K562 (cell line): ENCODE data around the gene C1orf21. TPM values are rescaled to one million over a fixed set of nuclear protein-coding genes. Genes with fewer than 3 reads are reported as not detected.

Experiments used
- ATAC-seq: fragments of 200-7000 bp; cut with Tn5 transposase; 3 replicates; pipeline ENCODE4 v1.9.1; 2020; ENCODE audit warnings: moderate library complexity
- BruUV-seq: library from RNA; stranded (reverse); fragments of 400-500 nt; replicated peaks from 2 replicates; lab custom pipeline; 2021; lab: Mats Ljungman, UMichigan
- CTCF ChIA-PET: fragments of 300-600 bp; formaldehyde crosslinking; extraction: SDS; loops from one replicate; lab custom pipeline; 2021; ENCODE audit warnings: low intra/inter-chr PET ratio; lab: Yijun Ruan, JAX
- POLR2A ChIA-PET: fragments of 300-600, 350-650 bp; sonication (Branson Sonifier 250); formaldehyde crosslinking; extraction: SDS; loops from one replicate; lab custom pipeline; 2021; ENCODE audit warnings: antibody characterized with exemption, inconsistent platforms; lab: Yijun Ruan, JAX
- DNase-seq, 4 experiments: peaks; one replicate each; pipeline versions ENCODE4 v3.0.0 to v3.0.0-alpha.2; 2011 to 2018; ENCODE audit warnings: low spot score in 3 of 4, mixed read lengths in 3 of 4; ENCODE audit errors: extremely low read depth in 1 of 4
- FAIRE-seq: peaks from 2 replicates; lab custom pipeline; 2011; peaks lifted over from hg19 to GRCh38; lab: Jason Lieb, UNC
- H2AFZ ChIP-seq: 2 replicates; pipeline ENCODE4 v1.6.0; 2011; ENCODE audit warnings: low read depth, low read length, control low read depth, inconsistent platforms
- H3K27ac ChIP-seq: fragments of 200-600 bp; 3 replicates; pipeline ENCODE4 v1.8.0; 2011; ENCODE audit warnings: low read depth, mild to moderate bottlenecking, control low read depth, inconsistent platforms, low read length, moderate library complexity, mixed read lengths; ENCODE audit errors: extremely low read depth
- H3K27me3 ChIP-seq, 2 experiments: fragments of 300-600 bp in 1 of 2; 2 replicates in 1 of 2; 3 replicates in 1 of 2; pipeline versions ENCODE4 v1.6.0 to v1.8.0; 2011; ENCODE audit warnings: inconsistent platforms in 2 of 2, low read length in 2 of 2, mild to moderate bottlenecking in 1 of 2, mixed read lengths in 1 of 2, moderate library complexity in 1 of 2; ENCODE audit not compliant: control insufficient read depth in 2 of 2, insufficient read depth in 2 of 2
- H3K36me3 ChIP-seq: fragments of 300-600 bp; 3 replicates; pipeline ENCODE4 v1.8.0; 2011; ENCODE audit warnings: mild to moderate bottlenecking, low read length, inconsistent platforms; ENCODE audit not compliant: control insufficient read depth, insufficient read depth
- H3K4me1 ChIP-seq, 2 experiments: fragments of 200-600 bp in 1 of 2; replicated peaks in 1 of 2; 2 replicates in 1 of 2; 3 replicates in 1 of 2; pipeline versions ENCODE4 v1.5.1 to v1.8.0; 2011; ENCODE audit warnings: inconsistent platforms in 2 of 2, low read length in 2 of 2, mild to moderate bottlenecking in 1 of 2, mixed read lengths in 1 of 2, moderate library complexity in 1 of 2; ENCODE audit not compliant: control insufficient read depth in 2 of 2, insufficient read depth in 2 of 2
- H3K4me2 ChIP-seq: 2 replicates; pipeline ENCODE4 v1.6.1; 2011; ENCODE audit warnings: low read length, control low read depth, inconsistent platforms, mixed read lengths; ENCODE audit not compliant: insufficient read depth
- H3K4me3 ChIP-seq: fragments of 200-600 bp; sonication (generic), shearing (Covaris generic); 2 replicates; pipeline ENCODE4 v1.5.1; 2016; ENCODE audit warnings: control low read depth, inconsistent platforms
- H3K79me2 ChIP-seq: fragments of 200-600 bp; 3 replicates; pipeline ENCODE4 v1.8.0; 2011; ENCODE audit warnings: low read length, inconsistent platforms; ENCODE audit not compliant: control insufficient read depth, insufficient read depth
- H3K9ac ChIP-seq, 2 experiments: 2 replicates each; pipeline versions ENCODE4 v1.6.0 to v1.6.1; 2011; ENCODE audit warnings: low read depth in 2 of 2, low read length in 2 of 2, control low read depth in 1 of 2, inconsistent platforms in 1 of 2, mild to moderate bottlenecking in 1 of 2, mixed read lengths in 1 of 2; ENCODE audit not compliant: insufficient read depth in 1 of 2
- H3K9me1 ChIP-seq: one replicate; pipeline ENCODE4 v1.6.0; 2011; ENCODE audit warnings: inconsistent platforms, mild to moderate bottlenecking, low read length, moderate library complexity; ENCODE audit not compliant: control insufficient read depth, insufficient read depth
- H3K9me3 ChIP-seq: replicated peaks from 2 replicates; pipeline ENCODE4 v1.5.1; 2011; ENCODE audit warnings: low read depth, low read length, inconsistent platforms; ENCODE audit not compliant: control insufficient read depth, insufficient read depth
- H4K20me1 ChIP-seq: replicated peaks from 2 replicates; pipeline ENCODE4 v1.6.1; 2011; ENCODE audit warnings: low read length, inconsistent platforms, mixed read lengths; ENCODE audit not compliant: control insufficient read depth, insufficient read depth
- CTBP1 ChIP-seq: fragments of 450-650 bp; IDR thresholded peaks from 2 replicates; pipeline ENCODE4 v1.6.1; 2016; ENCODE audit warnings: borderline replicate concordance
- DIDO1 ChIP-seq: fragments of 450-650 bp; IDR thresholded peaks from 2 replicates; pipeline ENCODE4 v1.6.1; 2016; ENCODE audit warnings: low read depth, missing biosample characterization, missing genetic modification characterization
- GATAD2A ChIP-seq: fragments of 450-650 bp; IDR thresholded peaks from 2 replicates; pipeline ENCODE4 v1.6.1; 2017
- HNRNPK ChIP-seq: fragments of 200-400 bp; formaldehyde crosslinking; IDR thresholded peaks from one replicate; pipeline ENCODE4 v1.6.1; 2018; ENCODE audit warnings: mild to moderate bottlenecking, low read depth, low read length; ENCODE audit not compliant: poor library complexity, severe bottlenecking
- HOXB6 ChIP-seq: fragments of 250-450 bp; sonication (Bioruptor Pico); IDR thresholded peaks from 2 replicates; pipeline ENCODE4 v1.5.1; 2022; ENCODE audit warnings: mild to moderate bottlenecking, borderline replicate concordance
- PCBP2 ChIP-seq: fragments of 200-400 bp; formaldehyde crosslinking; IDR thresholded peaks from 2 replicates; pipeline ENCODE4 v1.6.1; 2018; ENCODE audit warnings: low read length, low read depth, mild to moderate bottlenecking, moderate library complexity; ENCODE audit not compliant: poor library complexity, severe bottlenecking
- TRIM24 ChIP-seq, 2 experiments: fragments of 450-650 bp; IDR thresholded peaks; 2 replicates each; pipeline ENCODE4 v1.6.1; 2016
- ZNF644 ChIP-seq: fragments of 200-800 bp; sonication (Bioruptor generic); IDR thresholded peaks from 2 replicates; pipeline ENCODE4 v1.6.1; 2016; ENCODE audit warnings: low read depth, missing genetic modification characterization, missing compliant biosample characterization
- ZNF778 ChIP-seq: fragments of 450-650 bp; formaldehyde crosslinking; IDR thresholded peaks from 2 replicates; pipeline ENCODE4 v1.4.0; 2020; ENCODE audit warnings: mild to moderate bottlenecking, moderate library complexity
- WGBS: fragments of 100-300 bp; shearing (Covaris generic); methylation state at CpG from one replicate; pipeline ENCODE4 v1.1.6; 2016; ENCODE audit warnings: low coverage, mixed read lengths; ENCODE audit not compliant: insufficient coverage; ENCODE audit errors: missing lambda C conversion rate; 5-methylcytosine and 5-hydroxymethylcytosine counted together
- in situ Hi-C: fragments of 300-500 bp; cut with MboI; formaldehyde crosslinking; loops from 4 replicates; pipeline ENCODE4 v1.15.0; 2018; ENCODE audit warnings: inconsistent platforms, mixed read lengths
- intact Hi-C: fragments of 100-400 bp; cut with micrococcal nuclease; formaldehyde crosslinking; loops from 2 replicates; pipeline ENCODE4 v1.14.2; 2022
- polyA plus RNA-seq, 8 experiments: library from polyadenylated mRNA; depleted of rRNA in 4 of 8; stranded (reverse) in 5 of 8; unstranded in 3 of 8; fragments of >200 nt; fragmentation: Nextera tagmentation in 2 of 8; fragmentation: Illumina TruSeq in 1 of 8; extraction: Ambion mirVana in 2 of 8; extraction: Trizol in 1 of 8; gene quantifications; 2 replicates each; pipeline versions ENCODE4 v1.2.1 to v1.2.3, GENCODE V29; 2011 to 2014; ENCODE audit warnings: inconsistent platforms in 1 of 8, missing spikeins in 1 of 8
- total RNA-seq, 7 experiments: library from RNA; depleted of rRNA in 6 of 7; stranded (reverse); fragments of >200 nt in 6 of 7; fragmentation: Illumina TruSeq in 2 of 7; extraction: Trizol in 2 of 7; gene quantifications; 2 replicates each; pipeline versions ENCODE4 v1.2.1 to v1.2.3, GENCODE V29; 2011 to 2021; ENCODE audit warnings: low replicate concordance in 1 of 7
- TF ChIP-seq, protein P1 (sequence below), 2 experiments: IDR thresholded peaks; 2 replicates each; pipeline ENCODE4 v1.6.1; 2011; ENCODE audit warnings: borderline replicate concordance in 1 of 2, control low read depth in 1 of 2, low read depth in 1 of 2, low read length in 1 of 2, mild to moderate bottlenecking in 1 of 2, mixed read lengths in 1 of 2, moderate library complexity in 1 of 2; ENCODE audit not compliant: insufficient read depth in 1 of 2, insufficient read length in 1 of 2, poor library complexity in 1 of 2, severe bottlenecking in 1 of 2; ENCODE audit errors: extremely low read depth in 1 of 2
- TF ChIP-seq, protein P2 (sequence below): fragments of 250-450 bp; sonication (Bioruptor Pico); IDR thresholded peaks from 2 replicates; pipeline ENCODE4 v1.8.0; 2022; ENCODE audit warnings: moderate library complexity, mild to moderate bottlenecking, inconsistent platforms
- TF ChIP-seq, protein P3 (sequence below): sonication (generic); formaldehyde crosslinking; IDR thresholded peaks from 2 replicates; pipeline ENCODE4 v1.8.1; 2023; ENCODE audit warnings: missing genetic modification reagents, mild to moderate bottlenecking, borderline replicate concordance
- TF ChIP-seq, protein P4 (sequence below): fragments of 450-650 bp; formaldehyde crosslinking; IDR thresholded peaks from 2 replicates; pipeline ENCODE4 v1.4.0; 2020; ENCODE audit warnings: mild to moderate bottlenecking, moderate library complexity

Gene C1orf21
- total and polyA plus RNA-seq, 9 of the 15 experiments (the other 6 are each of a cell fraction or from before 2014, with no cell fraction given), result under 0.01 to 0.31 (median 0.07) TPM

DNA sequence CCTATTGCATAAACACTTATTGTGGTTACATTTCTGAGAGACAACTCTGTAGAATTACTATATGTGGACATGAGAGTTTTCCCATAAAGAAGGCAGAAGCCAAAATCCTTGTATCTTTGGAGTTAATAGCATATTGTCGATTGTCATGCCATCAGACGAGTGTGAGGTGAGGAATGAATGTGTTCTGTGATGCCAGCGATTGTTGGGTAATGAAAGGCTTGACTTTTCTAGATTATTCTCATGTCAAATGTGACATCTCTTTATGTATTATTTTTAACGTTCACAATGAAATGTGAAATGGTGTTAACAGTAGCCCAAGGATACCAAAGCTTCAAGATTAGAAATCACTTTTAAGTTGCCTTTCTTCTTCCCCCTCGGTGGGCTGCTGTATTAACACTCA lies 84.9 kb downstream of the C1orf21 start:
- CTCF ChIA-PET, result no interaction called here
- no peaks in the 10 kb centered on the region for H3K9me3 ChIP-seq
- no peak overlapping the region for H3K27ac ChIP-seq
- POLR2A ChIA-PET, result no interaction called here
- DNase-seq (no peak), ATAC-seq (no peak), FAIRE-seq (no peak)
- under 1% methylated on average over 5 of the region's 5 CpGs for WGBS
- H3K36me3 ChIP-seq, result no peaks in the 10 kb centered on the region
- no peaks in the 10 kb centered on the region for H4K20me1 ChIP-seq
- in situ Hi-C loops, result no loop called here
- no peak for TF ChIP-seq HOXB6 (CRISPR knock-in tag)
- TF ChIP-seq, protein P1, sequence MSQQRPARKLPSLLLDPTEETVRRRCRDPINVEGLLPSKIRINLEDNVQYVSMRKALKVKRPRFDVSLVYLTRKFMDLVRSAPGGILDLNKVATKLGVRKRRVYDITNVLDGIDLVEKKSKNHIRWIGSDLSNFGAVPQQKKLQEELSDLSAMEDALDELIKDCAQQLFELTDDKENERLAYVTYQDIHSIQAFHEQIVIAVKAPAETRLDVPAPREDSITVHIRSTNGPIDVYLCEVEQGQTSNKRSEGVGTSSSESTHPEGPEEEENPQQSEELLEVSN (IDR thresholded peaks at IDR 0.05; ENCODE audit: borderline replicate concordance in 1 of 2, extremely low read depth in 1 of 2, insufficient read depth in 1 of 2, insufficient read length in 1 of 2, low read depth in 1 of 2, low read length in 1 of 2, poor library complexity in 1 of 2, severe bottlenecking in 1 of 2), result no peak
- TF ChIP-seq HNRNPK, result no peak
- no peak for TF ChIP-seq ZNF778 (CRISPR knock-in tag)
- TF ChIP-seq, protein P2, sequence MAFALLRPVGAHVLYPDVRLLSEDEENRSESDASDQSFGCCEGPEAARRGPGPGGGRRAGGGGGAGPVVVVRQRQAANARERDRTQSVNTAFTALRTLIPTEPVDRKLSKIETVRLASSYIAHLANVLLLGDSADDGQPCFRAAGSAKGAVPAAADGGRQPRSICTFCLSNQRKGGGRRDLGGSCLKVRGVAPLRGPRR (CRISPR knock-in tag), result no peak
- no peak for TF ChIP-seq ZNF644 (tag)
- TF ChIP-seq, protein P3, sequence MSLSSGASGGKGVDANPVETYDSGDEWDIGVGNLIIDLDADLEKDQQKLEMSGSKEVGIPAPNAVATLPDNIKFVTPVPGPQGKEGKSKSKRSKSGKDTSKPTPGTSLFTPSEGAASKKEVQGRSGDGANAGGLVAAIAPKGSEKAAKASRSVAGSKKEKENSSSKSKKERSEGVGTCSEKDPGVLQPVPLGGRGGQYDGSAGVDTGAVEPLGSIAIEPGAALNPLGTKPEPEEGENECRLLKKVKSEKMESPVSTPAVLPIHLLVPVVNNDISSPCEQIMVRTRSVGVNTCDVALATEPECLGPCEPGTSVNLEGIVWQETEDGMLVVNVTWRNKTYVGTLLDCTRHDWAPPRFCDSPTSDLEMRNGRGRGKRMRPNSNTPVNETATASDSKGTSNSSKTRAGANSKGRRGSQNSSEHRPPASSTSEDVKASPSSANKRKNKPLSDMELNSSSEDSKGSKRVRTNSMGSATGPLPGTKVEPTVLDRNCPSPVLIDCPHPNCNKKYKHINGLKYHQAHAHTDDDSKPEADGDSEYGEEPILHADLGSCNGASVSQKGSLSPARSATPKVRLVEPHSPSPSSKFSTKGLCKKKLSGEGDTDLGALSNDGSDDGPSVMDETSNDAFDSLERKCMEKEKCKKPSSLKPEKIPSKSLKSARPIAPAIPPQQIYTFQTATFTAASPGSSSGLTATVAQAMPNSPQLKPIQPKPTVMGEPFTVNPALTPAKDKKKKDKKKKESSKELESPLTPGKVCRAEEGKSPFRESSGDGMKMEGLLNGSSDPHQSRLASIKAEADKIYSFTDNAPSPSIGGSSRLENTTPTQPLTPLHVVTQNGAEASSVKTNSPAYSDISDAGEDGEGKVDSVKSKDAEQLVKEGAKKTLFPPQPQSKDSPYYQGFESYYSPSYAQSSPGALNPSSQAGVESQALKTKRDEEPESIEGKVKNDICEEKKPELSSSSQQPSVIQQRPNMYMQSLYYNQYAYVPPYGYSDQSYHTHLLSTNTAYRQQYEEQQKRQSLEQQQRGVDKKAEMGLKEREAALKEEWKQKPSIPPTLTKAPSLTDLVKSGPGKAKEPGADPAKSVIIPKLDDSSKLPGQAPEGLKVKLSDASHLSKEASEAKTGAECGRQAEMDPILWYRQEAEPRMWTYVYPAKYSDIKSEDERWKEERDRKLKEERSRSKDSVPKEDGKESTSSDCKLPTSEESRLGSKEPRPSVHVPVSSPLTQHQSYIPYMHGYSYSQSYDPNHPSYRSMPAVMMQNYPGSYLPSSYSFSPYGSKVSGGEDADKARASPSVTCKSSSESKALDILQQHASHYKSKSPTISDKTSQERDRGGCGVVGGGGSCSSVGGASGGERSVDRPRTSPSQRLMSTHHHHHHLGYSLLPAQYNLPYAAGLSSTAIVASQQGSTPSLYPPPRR (CRISPR knock-in tag), result no peak
- TF ChIP-seq CTBP1, result no peak
- TF ChIP-seq GATAD2A, result no peak
- no peak for TF ChIP-seq DIDO1 (tag)
- no peak for TF ChIP-seq TRIM24 (IDR thresholded peaks at IDR 0.05)
- TF ChIP-seq PCBP2, result no peak
- TF ChIP-seq, protein P4, sequence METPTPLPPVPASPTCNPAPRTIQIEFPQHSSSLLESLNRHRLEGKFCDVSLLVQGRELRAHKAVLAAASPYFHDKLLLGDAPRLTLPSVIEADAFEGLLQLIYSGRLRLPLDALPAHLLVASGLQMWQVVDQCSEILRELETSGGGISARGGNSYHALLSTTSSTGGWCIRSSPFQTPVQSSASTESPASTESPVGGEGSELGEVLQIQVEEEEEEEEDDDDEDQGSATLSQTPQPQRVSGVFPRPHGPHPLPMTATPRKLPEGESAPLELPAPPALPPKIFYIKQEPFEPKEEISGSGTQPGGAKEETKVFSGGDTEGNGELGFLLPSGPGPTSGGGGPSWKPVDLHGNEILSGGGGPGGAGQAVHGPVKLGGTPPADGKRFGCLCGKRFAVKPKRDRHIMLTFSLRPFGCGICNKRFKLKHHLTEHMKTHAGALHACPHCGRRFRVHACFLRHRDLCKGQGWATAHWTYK, result no peak
- BruUV-seq, result no TSS peak
- no peaks in the 10 kb centered on the region for H3K4me1 ChIP-seq
- H3K79me2 ChIP-seq, result no peaks in the 10 kb centered on the region
- intact Hi-C loops, result no loop called here
- H3K4me2 ChIP-seq, result no peak overlapping the region
- H3K9ac ChIP-seq, result no peak overlapping the region
- H2AFZ ChIP-seq, result no peak overlapping the region
- no peaks in the 10 kb centered on the region for H3K9me1 ChIP-seq
- H3K4me3 ChIP-seq, result no peak overlapping the region
- no peaks in the 10 kb centered on the region; a peak in 1 of 5 replicates for H3K27me3 ChIP-seq
